K562 (cell line): ENCODE results near the gene B4GALT1. TPM values are rescaled to one million over a fixed set of nuclear protein-coding genes. Genes with fewer than 3 reads are reported as not detected.

Source experiments
- ARID1B ChIP-seq: fragments of 450-650 bp; IDR thresholded peaks from 2 replicates; pipeline ENCODE4 v1.6.1; 2016; ENCODE audit warnings: antibody characterized with exemption, mild to moderate bottlenecking, inconsistent platforms
- ATF3 ChIP-seq, 2 experiments: fragments of 450-650 bp in 1 of 2; sonication (generic) in 1 of 2; formaldehyde crosslinking in 1 of 2; IDR thresholded peaks in 1 of 2; conservative IDR thresholded peaks in 1 of 2; 2 replicates each; pipeline versions ENCODE4 v1.6.1 to v1.8.1; 2016 to 2023; ENCODE audit warnings: mild to moderate bottlenecking in 2 of 2, moderate library complexity in 2 of 2, inconsistent platforms in 1 of 2, missing genetic modification reagents in 1 of 2
- BDP1 ChIP-seq: IDR thresholded peaks from 3 replicates; pipeline ENCODE4 v1.6.1; 2011; ENCODE audit not compliant: insufficient read length, insufficient read depth
- CBFA2T3 ChIP-seq: fragments of 450-650 bp; IDR thresholded peaks from 2 replicates; pipeline ENCODE4 v1.6.1; 2017
- CHD4 ChIP-seq: fragments of 200-600 bp; sonication (generic); IDR thresholded peaks from 3 replicates; pipeline ENCODE4 v1.6.1; 2012; ENCODE audit warnings: low read depth, mild to moderate bottlenecking, mixed read lengths, low read length, inconsistent platforms; ENCODE audit not compliant: insufficient read depth, insufficient replicate concordance, poor library complexity, severe bottlenecking
- CTBP1 ChIP-seq: fragments of 450-650 bp; IDR thresholded peaks from 2 replicates; pipeline ENCODE4 v1.6.1; 2016; ENCODE audit warnings: borderline replicate concordance
- ETS1 ChIP-seq: conservative IDR thresholded peaks from 2 replicates; pipeline ENCODE4 v1.6.1; 2011; ENCODE audit warnings: low read depth, mild to moderate bottlenecking, low read length; ENCODE audit not compliant: control insufficient read depth
- FOXJ3 ChIP-seq: sonication (generic); formaldehyde crosslinking; IDR thresholded peaks from 2 replicates; pipeline ENCODE4 v1.4.0; 2020; ENCODE audit warnings: mild to moderate bottlenecking, missing genetic modification reagents
- KLF6 ChIP-seq: fragments of 250-450 bp; sonication (Bioruptor Pico); IDR thresholded peaks from 2 replicates; pipeline ENCODE4 v1.4.0; 2020; ENCODE audit warnings: mild to moderate bottlenecking, moderate library complexity, borderline replicate concordance
- MAFG ChIP-seq: fragments of 450-650 bp; conservative IDR thresholded peaks from 2 replicates; pipeline ENCODE4 v1.6.1; 2016; ENCODE audit warnings: missing genetic modification characterization, missing compliant biosample characterization
- MTA2 ChIP-seq: fragments of 450-650 bp; IDR thresholded peaks from 2 replicates; pipeline ENCODE4 v1.6.1; 2016; ENCODE audit warnings: low read depth
- NCOA2 ChIP-seq, 2 experiments: fragments of 450-650 bp; IDR thresholded peaks; 2 replicates each; pipeline ENCODE4 v1.6.1; 2018; ENCODE audit warnings: mild to moderate bottlenecking in 2 of 2, moderate library complexity in 1 of 2; ENCODE audit not compliant: partially characterized antibody in 2 of 2
- PBX2 ChIP-seq, 2 experiments: IDR thresholded peaks in 1 of 2; conservative IDR thresholded peaks in 1 of 2; 2 replicates each; pipeline ENCODE4 v1.6.1; 2016; ENCODE audit warnings: low read depth in 2 of 2, mild to moderate bottlenecking in 1 of 2, missing compliant biosample characterization in 1 of 2, missing genetic modification characterization in 1 of 2, moderate library complexity in 1 of 2
- PRMT5 ChIP-seq: sonication (generic); formaldehyde crosslinking; IDR thresholded peaks from 2 replicates; pipeline ENCODE4 v1.5.0; 2020; ENCODE audit warnings: missing genetic modification reagents
- RBFOX2 ChIP-seq: fragments of 200-400 bp; formaldehyde crosslinking; IDR thresholded peaks from 2 replicates; pipeline ENCODE4 v1.6.1; 2017; ENCODE audit warnings: low read depth, mild to moderate bottlenecking, low read length, moderate library complexity
- RCOR1 ChIP-seq, 2 experiments: IDR thresholded peaks; 2 replicates each; pipeline ENCODE4 v1.6.1; 2012; ENCODE audit warnings: low read depth in 2 of 2, low read length in 2 of 2, borderline replicate concordance in 1 of 2, improper control_type of control experiment in 1 of 2
- SETDB1 ChIP-seq: IDR thresholded peaks from one replicate; pipeline ENCODE4 v1.6.1; 2012; ENCODE audit warnings: low read length, control low read depth, inconsistent platforms
- SREBF1 ChIP-seq: fragments of 150-350 bp; IDR thresholded peaks from 2 replicates; pipeline ENCODE4 v1.6.1; 2014; ENCODE audit warnings: antibody characterized with exemption, low read depth, low read length, borderline replicate concordance
- SRF ChIP-seq, 2 experiments: fragments of 250-450, 450-650 bp in 1 of 2; sonication (Bioruptor Pico) in 1 of 2; sonication (generic) in 1 of 2; formaldehyde crosslinking; IDR thresholded peaks; 2 replicates each; pipeline versions ENCODE4 v1.5.0 to v1.5.1; 2020 to 2022; ENCODE audit warnings: mild to moderate bottlenecking in 1 of 2, missing genetic modification reagents in 1 of 2
- STAT5B ChIP-seq: fragments of 250-450 bp; sonication (Bioruptor Pico); IDR thresholded peaks from 2 replicates; pipeline ENCODE4 v1.8.0; 2021; ENCODE audit warnings: mild to moderate bottlenecking, inconsistent platforms
- TAL1 ChIP-seq: fragments of 450-650 bp; IDR thresholded peaks from 2 replicates; pipeline ENCODE4 v1.6.1; 2016; ENCODE audit warnings: mild to moderate bottlenecking
- ZBED1 ChIP-seq: IDR thresholded peaks from 2 replicates; pipeline ENCODE4 v1.6.1; 2014
- ZKSCAN3 ChIP-seq: fragments of 250-450 bp; sonication (Bioruptor Pico); IDR thresholded peaks from 2 replicates; pipeline ENCODE4 v1.4.0; 2020
- ZNF134 ChIP-seq: fragments of 250-450 bp; sonication (Bioruptor Pico); conservative IDR thresholded peaks from 2 replicates; pipeline ENCODE4 v1.4.0; 2020
- ZNF143 ChIP-seq: sonication (generic); formaldehyde crosslinking; IDR thresholded peaks from 2 replicates; pipeline ENCODE4 v1.9.0; 2022; ENCODE audit warnings: mild to moderate bottlenecking, missing genetic modification reagents
- polyA plus RNA-seq, 8 experiments: library from polyadenylated mRNA; depleted of rRNA in 4 of 8; stranded (reverse) in 5 of 8; unstranded in 3 of 8; fragments of >200 nt; fragmentation: Nextera tagmentation in 2 of 8; fragmentation: Illumina TruSeq in 1 of 8; extraction: Ambion mirVana in 2 of 8; extraction: Trizol in 1 of 8; gene quantifications; 2 replicates each; pipeline versions ENCODE4 v1.2.1 to v1.2.3, GENCODE V29; 2011 to 2014; ENCODE audit warnings: inconsistent platforms in 1 of 8, missing spikeins in 1 of 8
- total RNA-seq, 7 experiments: library from RNA; depleted of rRNA in 6 of 7; stranded (reverse); fragments of >200 nt in 6 of 7; fragmentation: Illumina TruSeq in 2 of 7; extraction: Trizol in 2 of 7; gene quantifications; 2 replicates each; pipeline versions ENCODE4 v1.2.1 to v1.2.3, GENCODE V29; 2011 to 2021; ENCODE audit warnings: low replicate concordance in 1 of 7

The B4GALT1 gene
- total and polyA plus RNA-seq, 9 of the 15 experiments (the other 6 are each of a cell fraction or from before 2014, with no cell fraction given), result 4.1 to 26.8 (median 7.1) TPM

- TF ChIP-seq CTBP1 (peak; percentile 19; the same call in 1 of the 2 replicates), NCOA2 (IDR thresholded peaks at IDR 0.05; ENCODE audit: partially characterized antibody in 2 of 2) (no peak), SREBF1 (no peak), MTA2 (no peak), ETS1 (no peak), ZKSCAN3 (CRISPR knock-in tag) (no peak), PBX2 (CRISPR knock-in tag; IDR thresholded peaks at IDR 0.05; ENCODE audit: low read depth) (no peak), PBX2 (tag; conservative IDR thresholded peaks at IDR 0.05; ENCODE audit: low read depth) (no peak), ZNF143 (CRISPR knock-in tag) (no peak), STAT5B (CRISPR knock-in tag) (no peak), ARID1B (peak; percentile 73), ZBED1 (no peak), SRF (CRISPR knock-in tag; IDR thresholded peaks at IDR 0.05) (no peak), BDP1 (no peak), ATF3 (IDR thresholded peaks at IDR 0.05) (peak; percentile 63; the same call in 1 of the 2 replicates), ATF3 (CRISPR knock-in tag; conservative IDR thresholded peaks at IDR 0.05) (no peak), ZNF134 (CRISPR knock-in tag) (no peak), RBFOX2 (no peak), KLF6 (no peak), MAFG (tag) (peak; percentile 66), TAL1 (no peak; the same call in 1 of the 2 replicates), CHD4 (no peak), RCOR1 (IDR thresholded peaks at IDR 0.05; ENCODE audit: borderline replicate concordance in 1 of 2, low read depth in 2 of 2, low read length in 2 of 2) (peak; percentile 74 to 90), CBFA2T3 (peak; percentile 87), FOXJ3 (CRISPR knock-in tag) (no peak), SETDB1 (no peak), PRMT5 (no peak)
Measured at GRCh38 chr9:33151007-33151557, 16.1 kb downstream of the B4GALT1 start (continued).
